Measurements from ENCODE around the gene MTMR6.

Gene MTMR6

GRCh38 chr13:25281193-25281934 lies 5.9 kb downstream of the MTMR6 start:
- in situ Hi-C loops (cut with MboI; ENCODE audit: low sequenced_read_pairs) = no loop called here

- in situ Hi-C loops (cut with MboI; ENCODE audit: low sequenced_read_pairs) = no loop called here
Observed at GRCh38 chr13:25280396-25280795, 6.9 kb downstream of the MTMR6 start.

- in situ Hi-C loops (cut with MboI; ENCODE audit: low sequenced_read_pairs) = no loop called here
Observed at GRCh38 chr13:25276748-25277147, 10.5 kb downstream of the MTMR6 start.

GRCh38 chr13:25268561-25268960 lies 18.7 kb downstream of the MTMR6 start:
- in situ Hi-C loops (cut with MboI; ENCODE audit: low sequenced_read_pairs) = no loop called here

- in situ Hi-C loops (cut with MboI; ENCODE audit: low sequenced_read_pairs) = no loop called here
Observed at GRCh38 chr13:25267715-25268114, 19.6 kb downstream of the MTMR6 start.

- in situ Hi-C loops (cut with MboI; ENCODE audit: low sequenced_read_pairs) = no loop called here
Observed at GRCh38 chr13:25266706-25267105, 20.6 kb downstream of the MTMR6 start.

GRCh38 chr13:25262261-25262660 lies 25.0 kb downstream of the MTMR6 start:
- in situ Hi-C loops (cut with MboI; ENCODE audit: low sequenced_read_pairs) = no loop called here

- in situ Hi-C loops (cut with MboI; ENCODE audit: low sequenced_read_pairs) = no loop called here
Observed at GRCh38 chr13:25253702-25254101, 33.6 kb downstream of the MTMR6 start.

- in situ Hi-C loops (cut with MboI; ENCODE audit: low sequenced_read_pairs) = no loop called here
Observed at GRCh38 chr13:25252752-25253151, 34.5 kb downstream of the MTMR6 start.

GRCh38 chr13:25252225-25252624 lies 35.1 kb downstream of the MTMR6 start:
- in situ Hi-C loops (cut with MboI; ENCODE audit: low sequenced_read_pairs) = no loop called here

GRCh38 chr13:25249001-25249543 lies 38.2 kb downstream of the MTMR6 start:
- in situ Hi-C loops (cut with MboI; ENCODE audit: low sequenced_read_pairs) = no loop called here

- in situ Hi-C loops (cut with MboI; ENCODE audit: low sequenced_read_pairs) = no loop called here
Observed at GRCh38 chr13:25248071-25248470, 39.2 kb downstream of the MTMR6 start.

- in situ Hi-C loops (cut with MboI; ENCODE audit: low sequenced_read_pairs) = no loop called here
Observed at GRCh38 chr13:25247360-25247759, 39.9 kb downstream of the MTMR6 start.

GRCh38 chr13:25244123-25244522 lies 43.2 kb downstream of the MTMR6 start:
- in situ Hi-C loops (cut with MboI; ENCODE audit: low sequenced_read_pairs) = no loop called here

GRCh38 chr13:25242956-25243355 lies 44.3 kb downstream of the MTMR6 start:
- in situ Hi-C loops (cut with MboI; ENCODE audit: low sequenced_read_pairs) = no loop called here

GRCh38 chr13:25241007-25241406 lies 46.3 kb downstream of the MTMR6 start:
- in situ Hi-C loops (cut with MboI; ENCODE audit: low sequenced_read_pairs) = no loop called here

GRCh38 chr13:25237083-25237482 lies 50.2 kb downstream of the MTMR6 start:
- in situ Hi-C loops (cut with MboI; ENCODE audit: low sequenced_read_pairs) = no loop called here

- in situ Hi-C loops (cut with MboI; ENCODE audit: low sequenced_read_pairs) = no loop called here
Observed at GRCh38 chr13:25233861-25234260, 53.4 kb downstream of the MTMR6 start.

GRCh38 chr13:25232937-25233515 lies 54.3 kb downstream of the MTMR6 start:
- in situ Hi-C loops (cut with MboI; ENCODE audit: low sequenced_read_pairs) = no loop called here

- in situ Hi-C loops (cut with MboI; ENCODE audit: low sequenced_read_pairs) = no loop called here
Observed at GRCh38 chr13:25231517-25231916, 55.8 kb downstream of the MTMR6 start.

GRCh38 chr13:25227690-25228089 lies 59.6 kb downstream of the MTMR6 start:
- in situ Hi-C loops (cut with MboI; ENCODE audit: low sequenced_read_pairs) = no loop called here

- in situ Hi-C loops (cut with MboI; ENCODE audit: low sequenced_read_pairs) = no loop called here
Observed at GRCh38 chr13:25225970-25226369, 61.3 kb downstream of the MTMR6 start.

Data from HL-60/S4 (cell line).